ENCODE results near the gene ALDH7A1. TPM values are rescaled to one million over a fixed set of nuclear protein-coding genes. Genes with fewer than 3 reads are reported as not detected.
"Not testable (repeated sequence)": the region's sequence is repeated elsewhere in the genome, so short reads cannot be mapped to it uniquely, and the experiment has no call there.

The ALDH7A1 gene
- polyA plus RNA-seq, 3 donors: 141 to 180 (median 150) TPM

GRCh38 chr5:126600631-126601511 lies 5.9 kb upstream of the ALDH7A1 start, which contains the start of gene PHAX:
TSS of gene PHAX (plus strand) at chr5:126600947. CDS start at chr5:126600963, 16 bp downstream.
- peak; percentile 55 to 81 (median 75) for DNase-seq (ENCODE audit: extremely low read depth in 1 of 11, low read depth in 9 of 11, low spot score in 4 of 11)

GRCh38 chr5:126599971-126600630 lies 5.1 kb upstream of the ALDH7A1 start:
- DNase-seq (ENCODE audit: extremely low read depth in 1 of 11, low read depth in 9 of 11, low spot score in 4 of 11): peak in 1 of 11 donors; percentile 2

DNA sequence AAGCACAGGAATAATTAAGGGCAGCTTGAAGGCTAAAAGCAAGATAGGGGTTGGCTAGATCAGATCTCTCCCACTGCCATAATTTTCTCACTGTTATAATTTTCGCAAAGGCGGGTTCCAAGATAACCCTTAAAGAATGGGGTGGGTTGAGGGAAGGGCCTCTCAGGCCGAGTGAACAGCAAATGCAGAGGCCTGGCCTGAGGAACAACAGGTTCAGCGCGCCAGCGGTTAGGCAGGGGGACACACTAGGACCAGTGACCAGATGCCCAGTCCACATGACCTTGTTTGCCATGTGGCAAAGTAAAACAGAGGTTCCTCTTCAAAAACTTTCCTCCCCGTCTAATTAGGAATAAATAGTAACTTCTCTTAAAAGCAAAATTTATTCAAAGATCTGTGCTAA lies 4.5 kb upstream of the ALDH7A1 start:
- no peak for DNase-seq (ENCODE audit: extremely low read depth in 1 of 11, low read depth in 9 of 11, low spot score in 4 of 11)

DNA sequence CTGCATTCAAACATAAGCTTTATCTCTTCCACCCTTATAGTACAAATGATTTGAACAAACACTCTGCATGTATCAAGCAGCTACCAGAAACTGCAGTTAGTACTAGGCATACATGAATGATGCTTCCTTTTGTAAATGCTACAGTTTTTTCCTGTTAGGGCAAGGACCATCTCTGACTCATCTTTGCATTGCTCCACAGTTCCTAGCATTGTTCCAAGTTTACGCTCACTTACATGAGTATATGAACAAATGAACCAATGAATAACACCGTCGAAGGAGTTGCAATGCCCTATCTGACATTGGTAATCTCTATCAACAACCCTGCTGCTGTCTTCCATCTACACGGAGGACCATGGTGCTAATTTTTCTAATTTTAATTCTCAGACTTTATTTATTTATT lies 2.1 kb upstream of the ALDH7A1 start:
- DNase-seq (ENCODE audit: extremely low read depth in 1 of 11, low read depth in 9 of 11, low spot score in 4 of 11): no peak

GRCh38 chr5:126595486-126596083 lies 566 bp upstream of the ALDH7A1 start:
- DNase-seq (ENCODE audit: extremely low read depth in 1 of 11, low read depth in 9 of 11, low spot score in 4 of 11): no peak

- no peak for DNase-seq (ENCODE audit: extremely low read depth in 1 of 11, low read depth in 9 of 11, low spot score in 4 of 11)
Observed at GRCh38 chr5:126591549-126591948, 3.5 kb downstream of the ALDH7A1 start.

DNA sequence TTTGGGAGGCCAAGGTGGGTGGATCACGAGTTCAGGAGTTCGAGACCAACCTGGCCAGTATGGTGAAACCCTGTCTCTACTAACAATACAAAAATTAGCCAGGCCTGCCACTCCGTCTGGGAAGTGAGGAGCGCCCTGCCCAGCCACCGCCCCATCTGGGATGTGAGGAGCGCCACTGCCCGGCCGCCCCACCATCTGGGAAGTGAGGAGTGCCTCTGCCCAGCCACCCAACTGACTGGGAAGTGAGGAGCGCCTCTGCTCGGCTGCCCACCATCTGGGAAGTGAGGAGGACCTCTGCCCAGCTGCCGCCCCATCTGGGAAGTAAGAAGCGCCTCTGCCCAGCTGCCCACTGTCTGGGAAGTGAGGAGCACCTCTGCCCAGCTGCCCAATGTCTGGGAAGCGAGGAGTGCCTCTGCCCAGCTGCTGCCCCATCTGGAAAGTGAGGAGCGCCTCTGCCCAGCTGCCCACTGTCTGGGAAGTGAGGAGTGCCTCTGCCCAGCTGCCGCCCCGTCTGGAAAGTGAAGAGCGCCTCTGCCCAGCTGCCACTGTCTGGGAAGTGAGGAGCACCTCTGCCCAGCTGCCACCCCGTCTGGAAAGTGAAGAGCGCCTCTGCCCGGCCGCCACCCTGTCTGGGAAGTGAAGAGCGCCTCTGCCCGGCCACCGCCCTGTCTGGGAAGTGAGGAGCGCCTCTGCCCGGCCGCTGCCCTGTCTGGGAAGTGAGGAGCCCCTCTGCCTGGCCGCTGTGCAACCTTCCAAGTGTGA lies 5.3 kb downstream of the ALDH7A1 start:
- DNase-seq (ENCODE audit: extremely low read depth in 1 of 11, low read depth in 9 of 11, low spot score in 4 of 11): no peak

GRCh38 chr5:126587551-126588390 lies 7.2 kb downstream of the ALDH7A1 start:
- no peak for DNase-seq (ENCODE audit: extremely low read depth in 1 of 11, low read depth in 9 of 11, low spot score in 4 of 11)

DNA sequence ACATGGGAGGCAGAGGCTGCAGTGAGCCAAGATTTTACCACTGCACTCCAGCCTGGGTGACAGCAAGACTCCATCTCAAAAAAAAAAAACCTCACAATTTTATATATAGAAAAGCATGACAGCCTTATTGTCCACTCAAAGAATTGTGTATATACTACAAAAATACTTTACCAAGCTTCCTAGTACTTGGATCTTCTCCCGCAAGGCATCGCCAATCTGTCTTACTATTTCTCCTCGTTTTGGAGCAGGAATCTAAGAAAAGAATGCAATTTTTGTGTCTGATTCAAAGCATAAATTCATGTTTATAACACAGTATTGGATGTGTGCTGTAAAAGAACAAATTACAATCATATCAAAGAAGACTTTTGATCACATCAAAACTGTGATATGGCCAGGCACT lies 11.3 kb downstream of the ALDH7A1 start:
- no peak for DNase-seq (ENCODE audit: extremely low read depth in 1 of 11, low read depth in 9 of 11, low spot score in 4 of 11)

DNA sequence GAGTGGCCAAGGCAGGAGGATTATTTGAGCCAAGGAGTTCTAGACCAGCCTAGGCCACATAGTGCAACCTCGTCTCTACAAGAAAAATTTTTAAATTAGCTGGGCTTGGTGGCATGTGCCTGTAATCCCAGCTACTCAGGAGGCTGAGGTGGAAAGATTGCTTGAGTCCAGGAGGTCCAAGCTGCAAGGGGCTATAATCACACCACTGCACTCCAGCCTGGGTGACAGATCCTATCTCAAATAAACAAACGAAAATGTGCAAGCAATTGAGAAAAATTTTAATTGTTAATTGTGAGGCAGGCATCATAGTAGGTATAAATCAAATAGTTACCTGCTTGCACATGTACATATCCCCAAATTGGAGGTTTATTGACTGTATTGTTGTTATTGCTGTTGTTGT lies 15.3 kb downstream of the ALDH7A1 start:
- DNase-seq (ENCODE audit: extremely low read depth in 1 of 11, low read depth in 9 of 11, low spot score in 4 of 11): no peak

- DNase-seq (ENCODE audit: extremely low read depth in 1 of 11, low read depth in 9 of 11, low spot score in 4 of 11): no peak
Observed at GRCh38 chr5:126577415-126577814, 17.6 kb downstream of the ALDH7A1 start.

- DNase-seq (ENCODE audit: extremely low read depth in 1 of 11, low read depth in 9 of 11, low spot score in 4 of 11): no peak
Observed at GRCh38 chr5:126576974-126577373, 18.0 kb downstream of the ALDH7A1 start.

DNA sequence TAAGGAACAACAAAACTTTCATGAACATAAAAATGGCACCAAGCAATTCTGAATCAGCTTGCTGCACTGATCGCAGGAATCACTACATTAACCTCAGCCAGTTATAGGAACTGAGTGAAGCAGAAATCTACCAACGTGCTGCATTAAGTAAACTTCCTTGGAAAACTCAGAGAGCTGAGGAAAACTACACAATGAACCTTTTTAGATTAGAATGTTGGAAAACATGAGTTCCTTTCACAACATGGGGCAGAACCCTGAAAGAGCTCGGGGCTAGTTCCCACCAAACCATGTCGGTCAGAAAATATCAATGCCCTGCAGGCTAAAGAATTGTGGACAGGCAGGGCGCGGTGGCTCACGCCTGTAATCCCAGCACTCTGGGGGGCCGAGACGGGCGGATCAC lies 19.4 kb downstream of the ALDH7A1 start:
- no peak for DNase-seq (ENCODE audit: extremely low read depth in 1 of 11, low read depth in 9 of 11, low spot score in 4 of 11)

DNA sequence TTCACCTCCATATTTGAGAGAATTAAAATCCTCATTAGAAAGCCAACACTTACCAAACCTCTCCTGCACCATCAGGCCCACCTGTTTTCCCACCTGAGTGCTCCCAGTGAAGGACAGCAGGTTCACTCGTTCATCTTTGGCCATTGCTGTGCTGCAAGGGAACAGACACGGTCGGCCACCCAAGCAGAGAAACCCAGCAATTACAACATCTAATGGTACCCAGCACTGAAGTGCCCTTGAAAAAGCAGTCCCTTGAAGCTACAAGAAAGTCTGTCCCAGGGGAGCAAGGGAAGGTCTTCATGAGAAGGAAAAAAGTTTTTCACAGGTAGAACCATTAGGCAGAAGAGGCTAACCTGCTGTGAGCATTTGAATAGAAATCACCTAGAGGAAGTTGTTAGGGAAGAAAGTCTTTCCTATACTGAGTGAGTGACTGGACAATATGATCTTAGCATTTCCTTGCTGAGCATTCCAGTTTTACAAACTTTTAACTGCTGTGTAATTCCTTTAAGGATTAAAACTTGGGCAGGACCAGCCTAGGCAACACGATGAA lies 26.7 kb downstream of the ALDH7A1 start:
- no peak for DNase-seq (ENCODE audit: extremely low read depth in 1 of 11, low read depth in 9 of 11, low spot score in 4 of 11)

DNA sequence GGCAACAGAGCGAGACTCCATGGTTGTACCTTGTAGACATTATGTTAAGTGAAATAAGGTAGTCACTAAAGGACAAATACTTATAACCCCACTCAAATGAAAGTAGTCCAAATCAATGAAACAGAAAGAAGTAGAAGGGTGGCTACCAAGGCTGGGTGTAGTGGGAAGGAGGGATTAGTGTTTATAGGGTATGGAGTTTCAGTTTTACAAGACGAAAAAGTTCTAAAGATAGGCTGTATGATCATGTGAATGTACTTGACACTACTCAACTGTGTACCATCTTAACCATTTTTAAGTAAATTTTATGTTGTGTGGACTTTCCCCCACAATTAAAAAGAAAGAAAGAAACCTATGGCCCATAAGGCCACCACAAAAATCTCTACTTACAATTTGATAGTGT lies 32.2 kb downstream of the ALDH7A1 start:
- no peak for DNase-seq (ENCODE audit: extremely low read depth in 1 of 11, low read depth in 9 of 11, low spot score in 4 of 11)

DNA sequence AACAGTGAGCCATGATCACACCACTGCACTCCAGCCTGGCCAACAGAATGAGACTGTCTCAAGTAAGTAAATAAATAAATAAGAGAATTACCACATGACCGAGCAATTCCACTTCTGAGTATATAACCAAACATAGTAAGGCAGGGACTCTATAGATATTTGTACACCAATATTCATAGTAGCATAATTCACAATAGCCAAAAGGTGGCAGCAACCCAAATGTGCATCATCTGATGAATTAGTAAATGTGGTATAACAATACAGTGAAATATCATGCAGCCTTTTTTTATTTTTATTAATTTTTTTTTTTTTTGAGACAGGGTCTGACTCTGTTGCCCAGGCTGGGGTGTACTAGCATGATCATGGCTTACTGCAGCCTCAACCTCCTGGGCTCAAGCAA lies 33.1 kb downstream of the ALDH7A1 start:
- DNase-seq (ENCODE audit: extremely low read depth in 1 of 11, low read depth in 9 of 11, low spot score in 4 of 11): no peak

- not testable (repeated sequence) for DNase-seq (ENCODE audit: extremely low read depth in 1 of 11, low read depth in 9 of 11, low spot score in 4 of 11)
Observed at GRCh38 chr5:126555101-126555500, 39.9 kb downstream of the ALDH7A1 start.

DNA sequence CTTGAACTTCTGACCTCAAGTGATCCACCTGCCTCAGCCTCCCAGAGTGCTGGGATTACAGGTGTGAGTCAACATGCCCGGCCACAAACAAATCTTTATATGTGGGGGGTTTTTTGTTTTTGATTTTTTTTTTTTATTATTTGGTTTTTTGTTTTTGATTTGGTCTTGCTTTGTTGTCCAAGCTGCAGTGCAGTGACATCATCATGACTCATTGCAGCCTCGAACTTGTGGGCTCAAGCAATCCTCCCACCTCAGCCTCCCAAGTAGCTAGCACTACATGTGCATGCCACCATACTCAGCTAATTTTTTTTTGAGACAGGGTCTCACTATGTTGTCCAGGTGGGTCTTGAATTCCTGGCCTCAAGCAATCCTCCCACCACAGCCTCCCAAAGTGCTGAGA lies 42.4 kb downstream of the ALDH7A1 start:
- no peak for DNase-seq (ENCODE audit: extremely low read depth in 1 of 11, low read depth in 9 of 11, low spot score in 4 of 11)

Measured in renal cortex interstitium (tissue), 11 donors.